KMS-11 (cell line): ENCODE measurements around the gene PGF.

ENCODE experiments used
- H2AFZ ChIP-seq: fragments of 200-600 bp; sonication (generic); 2 replicates; pipeline ENCODE4 v1.6.1; 2016; ENCODE audit warnings: antibody characterized with exemption, mixed run types, low read depth
- H3K27ac ChIP-seq: fragments of 200-600 bp; sonication (generic); 2 replicates; pipeline ENCODE4 v1.6.1; 2016; ENCODE audit warnings: mild to moderate bottlenecking, mixed run types
- H3K27me3 ChIP-seq: fragments of 200-600 bp; sonication (generic); 2 replicates; pipeline ENCODE4 v1.6.1; 2017; ENCODE audit warnings: mild to moderate bottlenecking, low read depth, mixed run types, moderate library complexity; ENCODE audit not compliant: insufficient read depth
- H3K36me3 ChIP-seq: fragments of 200-600 bp; sonication (generic); 2 replicates; pipeline ENCODE4 v1.6.1; 2017; ENCODE audit warnings: mild to moderate bottlenecking, mixed run types; ENCODE audit not compliant: insufficient read depth
- H3K4me1 ChIP-seq: fragments of 200-600 bp; sonication (generic); 2 replicates; pipeline ENCODE4 v1.6.1; 2016; ENCODE audit warnings: mild to moderate bottlenecking, low read depth, mixed run types; ENCODE audit not compliant: poor library complexity, severe bottlenecking
- H3K4me2 ChIP-seq: fragments of 200-600 bp; sonication (generic); 2 replicates; pipeline ENCODE4 v1.7.0; 2016; ENCODE audit warnings: mild to moderate bottlenecking, mixed run types
- H3K4me3 ChIP-seq: fragments of 200-600 bp; sonication (generic); IDR thresholded peaks from 2 replicates; pipeline ENCODE4 v1.6.1; 2017; ENCODE audit warnings: low read depth, low read length, mixed read lengths; ENCODE audit not compliant: insufficient read depth
- H3K79me2 ChIP-seq: fragments of 200-600 bp; sonication (generic); 2 replicates; pipeline ENCODE4 v1.6.1; 2016; ENCODE audit warnings: low read depth, mixed run types; ENCODE audit not compliant: insufficient read depth
- H3K9ac ChIP-seq: fragments of 200-600 bp; sonication (generic); 2 replicates; pipeline ENCODE4 v1.6.1; 2016; ENCODE audit warnings: mild to moderate bottlenecking, mixed run types
- H4K20me1 ChIP-seq: fragments of 200-600 bp; sonication (generic); 2 replicates; pipeline ENCODE4 v1.6.1; 2016; ENCODE audit warnings: mild to moderate bottlenecking, mixed run types; ENCODE audit not compliant: insufficient read depth
- CTCF ChIP-seq: fragments of 200-600 bp; sonication (generic); conservative IDR thresholded peaks from 2 replicates; pipeline ENCODE4 v1.6.1; 2017; ENCODE audit warnings: low read depth, mild to moderate bottlenecking, antibody characterized with exemption, low read length, moderate library complexity, mixed read lengths

The PGF gene

GRCh38 chr14:74982661-74983060 lies 27.3 kb upstream of the PGF start:
- no peaks in the 10 kb centered on the region for H3K27me3 ChIP-seq
- H3K4me2 ChIP-seq = no peak overlapping the region
- no peaks in the 10 kb centered on the region for H3K36me3 ChIP-seq
- H3K79me2 ChIP-seq = no peaks in the 10 kb centered on the region
- no peaks in the 10 kb centered on the region for H3K4me1 ChIP-seq
- no peak for TF ChIP-seq CTCF
- no peak overlapping the region for H3K27ac ChIP-seq
- no peaks in the 10 kb centered on the region for H4K20me1 ChIP-seq
- H3K4me3 ChIP-seq = no peak overlapping the region
- no peak overlapping the region for H3K9ac ChIP-seq
- H2AFZ ChIP-seq = no peak overlapping the region

GRCh38 chr14:74981833-74982232 lies 26.4 kb upstream of the PGF start:
- Histone ChIP-seq H3K79me2 (no peaks in the 10 kb centered on the region), H3K4me1 (no peaks in the 10 kb centered on the region), H3K27ac (no peak overlapping the region), H3K27me3 (no peaks in the 10 kb centered on the region), H4K20me1 (no peaks in the 10 kb centered on the region), H2AFZ (no peak overlapping the region), H3K4me2 (no peak overlapping the region), H3K36me3 (no peaks in the 10 kb centered on the region), H3K4me3 (no peak overlapping the region), H3K9ac (no peak overlapping the region)
- no peak for TF ChIP-seq CTCF

- Histone ChIP-seq H3K4me1 (no peaks in the 10 kb centered on the region), H3K27ac (no peak overlapping the region), H2AFZ (no peak overlapping the region), H3K36me3 (no peaks in the 10 kb centered on the region), H3K79me2 (no peaks in the 10 kb centered on the region), H3K9ac (no peak overlapping the region), H3K4me2 (no peak overlapping the region), H4K20me1 (no peaks in the 10 kb centered on the region), H3K4me3 (no peak overlapping the region), H3K27me3 (no peaks in the 10 kb centered on the region)
- TF ChIP-seq CTCF = no peak
These were observed 26.0 kb upstream of the PGF start for GRCh38 chr14:74981462-74981782.

- Histone ChIP-seq H2AFZ (no peak overlapping the region), H3K4me2 (no peak overlapping the region), H3K4me3 (no peak overlapping the region), H3K79me2 (no peaks in the 10 kb centered on the region), H3K4me1 (no peaks in the 10 kb centered on the region), H4K20me1 (no peaks in the 10 kb centered on the region), H3K27ac (no peak overlapping the region), H3K27me3 (no peaks in the 10 kb centered on the region), H3K9ac (no peak overlapping the region), H3K36me3 (no peaks in the 10 kb centered on the region)
- no peak for TF ChIP-seq CTCF
These were observed 25.5 kb upstream of the PGF start for GRCh38 chr14:74980731-74981461.

GRCh38 chr14:74980398-74980730 lies 25.0 kb upstream of the PGF start:
- H3K36me3 ChIP-seq = no peaks in the 10 kb centered on the region
- no peak overlapping the region for H2AFZ ChIP-seq
- H3K79me2 ChIP-seq = no peaks in the 10 kb centered on the region
- no peak overlapping the region for H3K4me2 ChIP-seq
- H3K27ac ChIP-seq = no peak overlapping the region
- TF ChIP-seq CTCF = no peak
- H3K4me1 ChIP-seq = no peaks in the 10 kb centered on the region
- H4K20me1 ChIP-seq = no peaks in the 10 kb centered on the region
- H3K4me3 ChIP-seq = no peak overlapping the region
- no peaks in the 10 kb centered on the region for H3K27me3 ChIP-seq
- H3K9ac ChIP-seq = no peak overlapping the region
